GM06990 (cell line): Measurements from ENCODE around the gene EIF1AX.

Source experiments
- DNase-seq: peaks from one replicate; pipeline ENCODE4 v3.0.0-alpha.2; 2011; ENCODE audit not compliant: insufficient read length; ENCODE audit errors: extremely low read depth
- H3K27me3 ChIP-seq: replicated peaks from 2 replicates; pipeline ENCODE4 v1.6.0; 2011; ENCODE audit warnings: low read length; ENCODE audit not compliant: control insufficient read depth, insufficient read depth
- H3K36me3 ChIP-seq: 2 replicates; pipeline ENCODE4 v1.5.1; 2011; ENCODE audit warnings: low read length; ENCODE audit not compliant: control insufficient read depth, insufficient read depth
- H3K4me3 ChIP-seq: replicated peaks from 2 replicates; pipeline ENCODE4 v1.5.1; 2011; ENCODE audit warnings: low read depth, mild to moderate bottlenecking, control low read depth, low read length
- CTCF ChIP-seq: IDR thresholded peaks from 2 replicates; pipeline ENCODE4 v1.5.1; 2011; ENCODE audit warnings: low read length, control low read depth, mild to moderate bottlenecking, inconsistent platforms; ENCODE audit not compliant: insufficient read depth, poor library complexity, severe bottlenecking

Gene EIF1AX

GRCh38 chrX:20111271-20111670, 30.4 kb downstream of the EIF1AX start:
- Histone ChIP-seq H3K4me3 (no peak overlapping the region), H3K27me3 (no peaks in the 10 kb centered on the region), H3K36me3 (no peaks in the 10 kb centered on the region)
- no peak for DNase-seq
- TF ChIP-seq CTCF = no peak

- H3K36me3 ChIP-seq = no peaks in the 10 kb centered on the region
- H3K27me3 ChIP-seq = no peaks in the 10 kb centered on the region
- H3K4me3 ChIP-seq = no peak overlapping the region
- TF ChIP-seq CTCF = no peak
- DNase-seq = no peak
These were observed 39.6 kb downstream of the EIF1AX start for GRCh38 chrX:20101934-20102581.

GRCh38 chrX:20091499-20091898, 50.1 kb downstream of the EIF1AX start:
- no peak for TF ChIP-seq CTCF
- no peak for DNase-seq
- Histone ChIP-seq H3K27me3 (no peaks in the 10 kb centered on the region), H3K36me3 (no peaks in the 10 kb centered on the region), H3K4me3 (no peak overlapping the region)

- no peaks in the 10 kb centered on the region for H3K27me3 ChIP-seq
- H3K36me3 ChIP-seq = no peaks in the 10 kb centered on the region
- no peak overlapping the region for H3K4me3 ChIP-seq
- TF ChIP-seq CTCF = no peak
- no peak for DNase-seq
These were observed 51.8 kb downstream of the EIF1AX start for GRCh38 chrX:20089845-20090244.

- no peaks in the 10 kb centered on the region for H3K27me3 ChIP-seq
- no peak for TF ChIP-seq CTCF
- H3K4me3 ChIP-seq = no peak overlapping the region
- H3K36me3 ChIP-seq = no peaks in the 10 kb centered on the region
- no peak for DNase-seq
These were observed 61.4 kb downstream of the EIF1AX start for GRCh38 chrX:20080277-20080676.
